Smooth muscle cell (in vitro differentiated cells): ENCODE results near the gene INIP. TPM values are rescaled to one million over a fixed set of nuclear protein-coding genes. Genes with fewer than 3 reads are reported as not detected.
"Not testable (repeated sequence)": the region's sequence is repeated elsewhere in the genome, so short reads cannot be mapped to it uniquely, and the experiment has no call there.

Experiments
- DNase-seq: peaks from one replicate; lab custom pipeline; 2025; ENCODE audit not compliant: unreplicated experiment; lab: John Stamatoyannopoulos, UW
- H2AFZ ChIP-seq: fragments of 200-600 bp; sonication (generic); 2 replicates; pipeline ENCODE4 v1.6.0; 2016; ENCODE audit warnings: antibody characterized with exemption, low read depth, mild to moderate bottlenecking
- H3F3A ChIP-seq: fragments of 200-600 bp; sonication (generic); 2 replicates; pipeline ENCODE4 v1.6.0; 2017; ENCODE audit warnings: antibody characterized with exemption, low read depth
- H3K27ac ChIP-seq: fragments of 200-600 bp; sonication (generic); 2 replicates; pipeline ENCODE4 v1.5.1; 2016; ENCODE audit warnings: low read depth, mild to moderate bottlenecking
- H3K27me3 ChIP-seq: fragments of 200-600 bp; sonication (generic); 2 replicates; pipeline ENCODE4 v1.6.1; 2016; ENCODE audit warnings: low read depth, mild to moderate bottlenecking
- H3K36me3 ChIP-seq: fragments of 200-600 bp; sonication (generic); 2 replicates; pipeline ENCODE4 v1.5.1; 2016; ENCODE audit warnings: low read depth
- H3K4me1 ChIP-seq: fragments of 200-600 bp; sonication (generic); 2 replicates; pipeline ENCODE4 v1.5.1; 2016; ENCODE audit warnings: low read depth
- H3K4me2 ChIP-seq: fragments of 200-600 bp; sonication (generic); 2 replicates; pipeline ENCODE4 v1.6.0; 2016; ENCODE audit warnings: mild to moderate bottlenecking
- H3K4me3 ChIP-seq: fragments of 200-600 bp; sonication (generic); 2 replicates; pipeline ENCODE4 v1.5.1; 2016; ENCODE audit warnings: mild to moderate bottlenecking
- H3K79me2 ChIP-seq: fragments of 200-600 bp; sonication (generic); 2 replicates; pipeline ENCODE4 v1.6.0; 2016; ENCODE audit warnings: low read depth, mild to moderate bottlenecking
- H3K9ac ChIP-seq: fragments of 200-600 bp; sonication (generic); 2 replicates; pipeline ENCODE4 v1.6.0; 2016; ENCODE audit warnings: low read depth
- H3K9me3 ChIP-seq: fragments of 200-600 bp; sonication (generic); replicated peaks from 2 replicates; pipeline ENCODE4 v1.5.1; 2016; ENCODE audit warnings: low read depth
- H4K20me1 ChIP-seq: fragments of 200-600 bp; sonication (generic); 2 replicates; pipeline ENCODE4 v1.6.0; 2016; ENCODE audit warnings: low read depth
- CTCF ChIP-seq: fragments of 200-600 bp; sonication (generic); IDR thresholded peaks from 2 replicates; pipeline ENCODE4 v1.5.1; 2017; ENCODE audit warnings: borderline replicate concordance, mild to moderate bottlenecking, antibody characterized with exemption; ENCODE audit not compliant: insufficient read depth, poor library complexity, severe bottlenecking
- WGBS: methylation state at CpG from one replicate; pipeline ENCODE4 v1.1.7; 2016; ENCODE audit warnings: low lambda C conversion rate; 5-methylcytosine and 5-hydroxymethylcytosine counted together
- polyA plus RNA-seq: library from polyadenylated mRNA; unstranded; fragments of >200 nt; fragmentation: Nextera tagmentation; extraction: Ambion mirVana; gene quantifications from 2 replicates; pipeline ENCODE4 v1.2.1, GENCODE V29; 2016
- total RNA-seq: library from RNA; depleted of rRNA; stranded (reverse); fragments of >200 nt; gene quantifications from 2 replicates; pipeline ENCODE4 v1.2.3, GENCODE V29; 2014

INIP gene
- total and polyA plus RNA-seq, 2 experiments from 2014 or later = 19.8 to 25.8 TPM

DNA sequence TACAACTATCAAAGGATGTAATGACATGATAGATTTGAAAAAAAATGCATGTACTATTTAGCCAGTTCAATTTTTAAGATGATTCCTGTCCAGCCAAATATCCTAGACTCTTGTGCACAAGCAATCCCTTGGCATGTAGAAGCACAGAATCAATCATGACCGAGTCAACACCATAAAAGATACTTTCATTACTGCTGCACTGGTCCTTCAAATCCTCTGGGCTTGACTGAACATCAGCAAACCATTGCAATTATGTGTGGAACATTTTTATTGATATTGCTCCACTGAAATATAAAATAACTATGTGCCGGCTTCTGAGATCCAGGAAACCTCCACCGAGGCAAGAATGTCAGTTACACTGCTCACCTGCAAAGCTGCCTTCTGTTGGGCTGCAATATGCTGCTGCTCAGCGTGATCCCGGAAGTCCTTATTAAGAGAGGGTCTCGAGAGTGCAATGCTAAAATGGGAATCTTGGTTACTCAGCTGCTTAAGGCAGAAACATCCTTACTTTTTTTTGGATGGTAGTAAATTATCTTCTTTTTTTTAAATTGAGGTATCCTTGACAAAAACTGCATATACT lies 28.7 kb downstream of the INIP start:
- Histone ChIP-seq H3K9me3 (no peaks in the 10 kb centered on the region), H3K4me2 (no peak overlapping the region), H3K4me1 (no peaks in the 10 kb centered on the region), H2AFZ (no peak overlapping the region), H3K79me2 (no peaks in the 10 kb centered on the region), H4K20me1 (no peaks in the 10 kb centered on the region), H3K36me3 (peaks cover 27% of the 10 kb centered on the region), H3K27me3 (no peaks in the 10 kb centered on the region), H3K9ac (no peak overlapping the region), H3K27ac (no peak overlapping the region), H3K4me3 (no peak overlapping the region), H3F3A (no peaks in the 10 kb centered on the region)
- WGBS = 98% methylated on average over 6 of the region's 6 CpGs
- TF ChIP-seq CTCF = no peak
- no peak for DNase-seq

DNA sequence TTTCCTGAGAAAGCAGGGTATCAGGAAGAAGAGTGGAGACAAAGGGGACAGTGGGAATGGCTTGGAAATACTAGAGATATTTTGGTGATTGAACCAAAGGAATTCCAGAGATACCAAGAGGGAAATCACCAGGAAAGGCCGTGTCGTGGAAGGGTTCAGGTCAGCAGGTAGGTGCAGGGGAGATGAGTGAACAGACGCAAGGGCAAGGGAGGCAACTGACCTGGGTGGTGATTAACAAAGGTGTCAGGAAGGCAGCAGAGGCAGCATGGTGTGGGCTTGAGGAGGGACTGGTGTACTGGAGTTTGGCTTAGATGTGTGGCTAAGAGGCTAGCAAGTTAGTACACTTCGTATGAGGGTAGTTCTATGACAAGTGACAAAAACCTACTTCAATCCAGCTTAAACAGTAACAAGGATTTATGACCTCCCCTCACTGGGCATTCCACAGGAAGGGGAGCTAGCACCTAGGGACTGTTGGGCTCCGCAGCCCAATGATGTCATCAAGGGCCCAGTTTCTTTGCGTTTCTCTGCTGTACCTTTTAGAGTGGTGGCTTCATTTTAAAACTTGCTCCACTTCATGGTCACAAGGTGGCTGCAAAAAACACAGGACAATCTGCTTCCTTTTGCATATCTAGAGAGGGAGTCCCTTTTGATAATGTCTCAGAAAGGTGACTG lies 37.0 kb downstream of the INIP start:
- Histone ChIP-seq H3K27ac (no peak overlapping the region), H3K9me3 (no peaks in the 10 kb centered on the region), H3K4me1 (no peaks in the 10 kb centered on the region), H3K79me2 (no peaks in the 10 kb centered on the region), H3K36me3 (peaks cover 5% of the 10 kb centered on the region), H3K4me2 (no peak overlapping the region), H3K27me3 (no peaks in the 10 kb centered on the region), H2AFZ (no peak overlapping the region), H3K4me3 (no peak overlapping the region), H4K20me1 (no peaks in the 10 kb centered on the region), H3K9ac (no peak overlapping the region), H3F3A (no peaks in the 10 kb centered on the region)
- DNase-seq = no peak
- TF ChIP-seq CTCF = no peak
- WGBS = 53% methylated on average over 6 of the region's 6 CpGs

DNA sequence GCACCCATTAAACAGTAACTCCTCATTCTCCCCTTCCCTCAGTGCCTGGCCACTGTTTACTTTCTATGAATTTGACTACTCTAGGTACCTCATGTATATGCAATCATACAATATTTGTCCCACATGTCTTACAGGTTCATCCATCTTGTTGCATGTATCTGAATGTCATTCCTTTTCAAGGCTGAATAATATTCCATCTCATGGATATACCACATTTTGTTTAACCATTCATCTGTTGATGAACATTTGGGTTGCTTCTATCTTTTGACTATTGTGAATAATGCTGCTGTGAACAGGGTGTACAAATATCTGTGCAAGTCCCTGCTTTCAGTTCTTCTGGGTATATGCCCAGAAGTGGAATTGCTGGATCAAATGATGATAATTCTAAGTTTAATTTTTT lies 40.9 kb downstream of the INIP start:
- no peak overlapping the region for H2AFZ ChIP-seq
- no peaks in the 10 kb centered on the region for H3K9me3 ChIP-seq
- no peak for TF ChIP-seq CTCF
- no peaks in the 10 kb centered on the region for H3K79me2 ChIP-seq
- no peak overlapping the region for H3K9ac ChIP-seq
- no peaks in the 10 kb centered on the region for H3K4me1 ChIP-seq
- H3F3A ChIP-seq = no peaks in the 10 kb centered on the region
- DNase-seq = no peak
- H4K20me1 ChIP-seq = no peaks in the 10 kb centered on the region
- H3K4me2 ChIP-seq = no peak overlapping the region
- H3K36me3 ChIP-seq = no peaks in the 10 kb centered on the region
- no peaks in the 10 kb centered on the region for H3K27me3 ChIP-seq
- no peak overlapping the region for H3K27ac ChIP-seq
- no peak overlapping the region for H3K4me3 ChIP-seq

GRCh38 chr9:112673221-112673620 lies 44.7 kb downstream of the INIP start:
- H3K4me1 ChIP-seq, H3K27ac ChIP-seq, DNase-seq, H3F3A ChIP-seq, H3K27me3 ChIP-seq, H3K9ac ChIP-seq, H2AFZ ChIP-seq, H3K4me2 ChIP-seq, H3K79me2 ChIP-seq, H4K20me1 ChIP-seq, H3K4me3 ChIP-seq, H3K9me3 ChIP-seq, H3K36me3 ChIP-seq: not testable (repeated sequence)
- WGBS = 91% methylated on average over 4 of the region's 4 CpGs
